NCI-H146 treated with DMSO at 0.1 percent for 48 hours (cell line): ENCODE measurements around the gene ZNF280C.
"Not testable (repeated sequence)": the region's sequence is repeated elsewhere in the genome, so short reads cannot be mapped to it uniquely, and the experiment has no call there.

Experiments
- DNase-seq: peaks from one replicate; lab custom pipeline; 2025; ENCODE audit not compliant: unreplicated experiment; lab: John Stamatoyannopoulos, UW

The ZNF280C gene

GRCh38 chrX:130268449-130269170 is at the start of gene ZNF280C:
ZNF280C (minus strand) TSS chrX:130268899; CDS start chrX:130260449, 8,450 bp downstream.
- peak; percentile 81 for DNase-seq

GRCh38 chrX:130304587-130305368 is 36.1 kb upstream of the ZNF280C start:
- DNase-seq, result no peak

GRCh38 chrX:130301977-130302376 is 33.3 kb upstream of the ZNF280C start:
- no peak for DNase-seq

GRCh38 chrX:130301405-130301804 is 32.7 kb upstream of the ZNF280C start:
- DNase-seq, result no peak

- no peak for DNase-seq
These were observed 31.2 kb upstream of the ZNF280C start for GRCh38 chrX:130300010-130300282.

- peak; percentile 61 for DNase-seq
These were observed 30.7 kb upstream of the ZNF280C start for GRCh38 chrX:130299279-130300009.

GRCh38 chrX:130296743-130297142 is 28.0 kb upstream of the ZNF280C start:
- DNase-seq, result no peak

- no peak for DNase-seq
These were observed 27.6 kb upstream of the ZNF280C start for GRCh38 chrX:130296297-130296678.

- DNase-seq, result no peak
These were observed 27.0 kb upstream of the ZNF280C start for GRCh38 chrX:130295519-130296296.

GRCh38 chrX:130287071-130287770 is 18.5 kb upstream of the ZNF280C start:
- no peak for DNase-seq

GRCh38 chrX:130285710-130286109 is 17.0 kb upstream of the ZNF280C start:
- no peak for DNase-seq

GRCh38 chrX:130285069-130285620 is 16.4 kb upstream of the ZNF280C start:
- DNase-seq, result no peak

- DNase-seq, result no peak
These were observed 13.5 kb upstream of the ZNF280C start for GRCh38 chrX:130282151-130282550.

GRCh38 chrX:130280901-130281300 is 12.2 kb upstream of the ZNF280C start:
- DNase-seq, result no peak

GRCh38 chrX:130272253-130272652 is 3.6 kb upstream of the ZNF280C start:
- DNase-seq, result not testable (repeated sequence)

- not testable (repeated sequence) for DNase-seq
These were observed 692 bp upstream of the ZNF280C start for GRCh38 chrX:130269391-130269790.

GRCh38 chrX:130267956-130268448 is 697 bp downstream of the ZNF280C start:
- no peak for DNase-seq

- no peak for DNase-seq
These were observed 4.1 kb downstream of the ZNF280C start for GRCh38 chrX:130264573-130264972.

GRCh38 chrX:130263016-130263415 is 5.7 kb downstream of the ZNF280C start:
- DNase-seq, result no peak

GRCh38 chrX:130262231-130262630 is 6.5 kb downstream of the ZNF280C start:
- DNase-seq, result no peak
